NCI-H146 treated with DMSO at 0.1 percent for 48 hours (cell line): ENCODE results near the gene BCAS3.
"Not testable (repeated sequence)": the region's sequence is repeated elsewhere in the genome, so short reads cannot be mapped to it uniquely, and the experiment has no call there.

ENCODE experiments used
- DNase-seq: peaks from one replicate; lab custom pipeline; 2025; ENCODE audit not compliant: unreplicated experiment; lab: John Stamatoyannopoulos, UW

BCAS3 gene

DNA sequence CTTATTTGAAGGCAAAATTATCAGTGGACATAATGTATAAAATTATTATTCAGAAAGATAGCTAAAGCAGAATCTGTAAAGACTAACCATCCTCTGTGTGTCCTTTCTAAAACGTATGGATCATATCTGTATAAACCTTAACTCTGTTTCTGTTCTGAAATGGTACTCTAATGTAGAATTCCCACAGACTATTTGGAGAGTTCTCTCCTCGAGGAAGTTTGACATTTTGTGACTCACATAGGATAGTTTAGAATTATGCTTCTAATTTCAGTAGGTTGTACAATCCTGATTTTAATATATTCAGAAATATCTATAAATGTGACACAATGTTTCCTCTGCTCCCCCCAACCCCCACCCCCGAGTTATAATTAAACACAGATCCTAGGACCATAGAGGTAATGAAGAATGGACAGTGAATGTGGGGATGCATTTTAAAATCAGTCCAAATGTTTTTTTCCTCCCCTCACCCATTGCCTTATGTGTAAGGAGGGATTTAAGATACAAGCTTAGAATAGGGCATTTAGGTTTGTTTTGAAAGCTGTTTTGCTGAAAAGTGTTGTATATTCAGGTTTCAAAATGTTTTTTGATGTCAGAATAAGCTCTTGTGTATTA, 66.8 kb downstream of the BCAS3 start:
- DNase-seq, result no peak

DNA sequence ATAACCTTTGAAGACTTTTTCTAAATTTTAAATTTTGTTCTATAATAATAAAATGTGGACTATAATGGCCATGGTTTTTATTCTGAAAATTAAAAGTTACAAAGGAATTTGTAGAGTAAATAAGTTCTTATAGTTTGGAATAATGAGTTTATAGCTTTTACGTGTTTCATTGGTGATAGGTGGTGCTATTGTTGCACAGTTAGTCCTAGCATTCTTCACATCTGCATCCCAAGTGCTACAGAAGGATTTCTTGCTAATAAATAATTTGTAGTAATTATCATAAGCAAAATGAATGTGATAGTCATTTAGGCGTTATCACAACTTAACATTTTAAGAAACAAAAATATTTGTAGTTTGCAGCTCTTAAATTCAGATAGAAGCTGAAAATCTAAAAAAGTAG, 67.9 kb downstream of the BCAS3 start:
- DNase-seq, result no peak

DNA sequence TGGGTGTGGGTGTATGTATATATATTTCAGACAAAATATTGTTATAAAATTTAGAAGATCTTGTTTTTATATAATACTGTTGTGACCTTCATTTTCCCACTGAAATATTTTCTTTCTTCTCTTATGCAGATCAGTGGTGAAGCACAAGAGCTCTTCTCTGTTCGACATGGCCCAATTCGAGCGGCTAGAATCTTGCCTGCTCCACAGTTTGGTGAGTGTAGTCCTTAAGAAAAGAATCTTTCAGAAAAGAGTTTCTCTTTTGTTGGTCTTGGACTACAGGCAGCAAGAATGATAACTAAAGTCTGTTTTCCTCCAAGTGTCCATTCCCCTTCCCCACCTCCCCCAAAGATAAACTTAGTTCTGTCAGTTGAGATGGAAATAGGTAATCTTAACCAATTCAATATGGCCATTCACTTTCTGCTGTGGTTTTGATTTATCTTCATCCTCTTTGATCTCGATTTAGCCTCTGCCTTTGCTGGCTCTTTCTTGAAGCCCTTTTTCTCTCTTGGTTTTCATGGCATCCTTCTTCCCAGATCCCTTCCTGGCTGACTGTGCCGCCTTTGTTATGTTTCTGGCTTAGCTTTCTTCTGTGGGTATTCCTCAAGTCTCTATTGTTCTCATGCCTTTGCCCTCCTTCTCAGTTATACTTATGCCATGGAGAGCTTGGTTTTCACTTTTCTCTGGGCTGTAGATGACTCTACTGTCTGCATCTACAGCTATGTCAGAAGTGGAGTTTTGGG, 69.6 kb downstream of the BCAS3 start:
- no peak for DNase-seq

DNA sequence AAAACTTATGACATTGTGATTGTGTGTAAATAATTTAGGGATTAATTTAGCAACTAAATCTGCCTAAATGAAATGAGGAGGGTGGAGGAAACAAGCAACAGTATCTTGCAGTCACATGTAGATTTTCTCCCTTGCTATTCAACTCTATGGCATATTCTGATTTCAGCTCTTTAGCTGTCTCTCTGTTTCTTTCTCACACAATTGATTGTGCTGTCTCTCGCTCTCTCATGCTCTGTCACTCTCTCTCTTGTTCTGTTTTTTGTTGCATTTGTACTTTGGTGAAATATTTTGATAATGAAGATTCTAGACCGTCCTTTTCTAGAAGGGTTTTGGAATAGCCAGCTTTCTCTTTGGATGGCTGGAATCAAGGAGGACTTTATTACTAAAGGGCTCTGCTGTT, 70.6 kb downstream of the BCAS3 start:
- DNase-seq, result no peak

DNA sequence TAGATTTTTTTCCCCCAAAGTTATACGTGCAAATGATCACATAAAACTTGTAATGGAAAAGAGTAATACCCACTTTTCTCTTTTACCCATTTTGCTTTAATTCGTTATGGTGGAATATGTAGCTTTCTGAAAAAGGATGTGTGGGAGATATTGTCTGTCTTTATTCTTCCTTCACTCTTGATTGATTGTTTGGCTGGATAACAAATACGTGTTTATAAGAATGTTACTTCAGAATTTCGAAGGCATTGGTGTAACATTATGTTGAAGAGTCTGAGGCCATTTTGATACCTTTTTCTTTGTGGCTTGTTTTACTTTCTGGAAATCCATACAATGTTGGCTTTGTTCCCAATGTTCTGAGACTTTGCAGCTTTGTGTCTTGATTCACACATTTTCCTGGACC, 71.4 kb downstream of the BCAS3 start:
- no peak for DNase-seq

DNA sequence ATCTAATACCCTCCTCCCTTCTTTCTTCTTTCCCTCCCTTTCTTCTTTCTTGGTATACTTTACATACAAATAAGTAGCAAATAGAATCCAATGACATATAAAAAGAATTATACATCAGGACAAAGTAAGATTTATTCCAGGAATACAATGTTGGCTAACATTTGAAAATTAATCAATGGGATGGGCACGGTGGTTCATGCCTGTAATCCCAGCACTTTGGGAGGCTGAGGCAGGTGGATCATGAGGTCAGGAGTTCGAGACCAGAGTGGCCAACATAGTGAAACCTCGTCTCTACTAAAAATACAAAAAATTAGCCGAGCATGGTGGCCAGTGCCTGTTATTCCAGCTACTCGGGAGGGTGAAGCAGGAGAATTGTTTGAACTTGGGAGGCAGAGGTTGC, 72.1 kb downstream of the BCAS3 start:
- no peak for DNase-seq

DNA sequence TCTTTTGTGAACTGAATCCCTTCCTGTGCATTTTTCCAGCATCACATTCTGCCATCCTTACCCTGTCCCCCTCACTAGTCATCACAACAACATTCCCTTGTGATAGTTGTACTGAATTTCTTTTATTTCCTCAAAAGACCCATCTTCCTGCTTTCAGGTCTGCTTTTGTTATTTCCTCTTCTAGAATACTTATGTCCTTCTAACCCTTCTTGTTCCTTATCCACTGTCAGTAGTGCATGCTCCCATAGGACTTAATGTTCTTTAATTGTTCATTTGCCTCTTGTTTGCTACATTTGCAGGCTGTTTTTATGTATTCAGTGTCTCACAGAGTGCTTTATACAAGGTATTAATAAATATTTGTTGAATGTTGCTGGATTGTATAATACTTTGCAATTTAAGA, 73.0 kb downstream of the BCAS3 start:
- DNase-seq, result no peak

DNA sequence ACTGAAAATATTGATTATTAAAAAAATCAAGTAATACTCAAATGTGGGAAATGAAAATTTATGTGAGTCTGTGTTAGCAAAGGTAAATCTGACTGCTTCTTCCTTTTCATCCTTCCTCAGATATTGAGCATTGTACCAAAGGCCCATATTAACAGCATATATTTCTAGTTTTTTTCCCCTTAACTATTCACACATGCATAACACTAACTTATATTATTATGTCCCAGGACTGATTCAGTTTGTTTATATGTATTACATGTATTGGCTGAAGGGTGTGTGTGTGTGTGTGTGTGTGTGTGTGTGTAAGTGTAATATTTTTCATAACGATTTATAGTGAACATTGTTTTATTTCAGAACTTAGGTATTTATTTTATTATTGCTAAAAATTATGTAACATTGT, 74.2 kb downstream of the BCAS3 start:
- DNase-seq, result no peak

DNA sequence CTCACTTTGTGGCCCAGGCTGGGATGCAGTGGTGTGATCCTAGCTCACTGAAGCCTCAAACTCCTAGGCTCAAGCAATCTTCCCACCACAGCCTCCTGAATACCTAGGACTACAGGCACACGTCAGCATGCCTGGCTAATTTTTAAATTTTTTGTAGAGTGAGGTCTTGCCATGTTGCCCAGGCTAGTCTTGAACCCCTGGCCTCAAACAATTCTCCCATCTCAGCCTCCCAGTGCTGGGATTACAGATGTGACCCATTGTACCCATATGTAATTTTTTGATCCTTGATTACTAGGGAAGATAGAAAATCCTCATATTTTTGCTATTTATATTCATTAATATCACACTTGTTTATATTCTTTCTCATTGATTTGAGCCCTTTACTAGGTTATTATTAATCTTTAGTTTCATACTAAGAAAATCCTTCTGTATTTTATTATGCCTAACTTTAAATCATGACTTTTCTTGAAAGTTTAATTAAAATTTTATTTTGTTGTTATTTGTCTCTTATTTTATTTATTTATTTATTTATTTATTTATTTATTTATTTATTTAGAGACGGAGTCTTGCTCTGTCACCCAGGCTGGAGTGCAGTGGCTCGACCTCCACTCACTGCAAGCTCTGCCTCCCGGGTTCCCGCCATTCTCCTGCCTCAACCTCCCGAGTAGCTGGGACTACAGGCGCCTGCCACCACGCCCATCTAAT, 75.4 kb downstream of the BCAS3 start:
- DNase-seq, result no peak

DNA sequence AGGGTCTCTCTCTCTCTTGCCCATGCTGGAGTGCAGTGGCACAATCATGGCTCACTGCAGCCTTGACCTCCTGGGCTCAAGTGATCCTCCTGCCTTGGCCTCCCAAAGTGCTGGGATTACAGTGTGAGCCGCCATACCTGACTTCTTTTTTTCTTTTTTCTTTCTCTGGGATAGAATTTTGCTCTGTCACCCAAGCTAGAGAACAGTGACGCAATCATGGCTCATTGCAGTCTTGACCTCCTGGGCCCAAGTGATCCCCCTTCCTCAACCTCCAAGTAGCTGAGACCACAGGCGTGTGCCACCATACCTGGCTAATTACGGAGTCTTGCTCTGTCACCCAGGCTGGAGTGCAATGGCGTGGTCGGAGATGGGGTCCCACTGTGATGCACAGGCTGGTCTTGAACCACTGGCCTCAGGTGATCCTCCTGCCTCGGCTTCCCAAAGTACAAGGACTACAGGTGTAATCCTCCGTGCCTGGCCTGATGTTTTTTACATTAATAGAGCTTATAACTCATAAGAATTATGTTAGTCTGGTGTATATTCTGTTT, 76.5 kb downstream of the BCAS3 start:
- DNase-seq, result no peak

DNA sequence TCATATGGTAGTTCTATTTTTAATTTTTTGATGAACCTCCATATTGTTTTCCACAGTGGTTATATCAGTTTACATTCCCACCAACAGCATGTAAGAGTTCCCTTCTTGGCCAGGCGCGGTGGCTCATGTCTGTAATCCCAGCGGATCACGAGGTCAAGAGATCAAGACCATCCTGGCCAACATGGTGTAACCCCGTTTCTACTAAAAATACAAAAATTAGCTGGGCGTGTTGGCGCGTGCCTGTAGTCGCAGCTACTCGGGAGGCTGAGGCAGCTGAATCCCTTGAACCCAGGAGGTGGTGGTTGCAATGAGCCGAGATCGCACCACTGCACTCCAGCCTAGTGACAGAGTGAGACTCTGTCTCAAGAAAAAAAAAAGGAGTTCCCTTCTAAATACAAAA, 79.1 kb downstream of the BCAS3 start:
- not testable (repeated sequence) for DNase-seq

DNA sequence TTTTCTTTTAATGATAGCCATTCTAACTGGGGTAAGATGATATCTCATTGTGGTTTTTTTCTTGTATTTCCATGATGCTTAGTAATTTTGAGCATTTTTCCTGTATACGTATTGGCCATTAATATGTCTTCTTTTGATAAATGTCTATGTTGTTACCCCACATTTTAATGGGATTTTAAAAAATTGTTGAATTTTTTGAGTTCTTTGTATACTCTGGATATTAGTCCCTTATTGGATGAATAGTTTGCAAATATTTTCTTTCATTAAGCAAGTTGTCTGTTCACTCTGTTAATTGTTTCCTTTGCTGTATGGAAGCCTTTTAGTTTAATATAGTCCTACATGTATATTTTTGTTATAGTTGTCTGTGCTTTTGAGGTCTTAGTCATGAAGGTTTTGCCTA, 79.8 kb downstream of the BCAS3 start:
- DNase-seq, result no peak

DNA sequence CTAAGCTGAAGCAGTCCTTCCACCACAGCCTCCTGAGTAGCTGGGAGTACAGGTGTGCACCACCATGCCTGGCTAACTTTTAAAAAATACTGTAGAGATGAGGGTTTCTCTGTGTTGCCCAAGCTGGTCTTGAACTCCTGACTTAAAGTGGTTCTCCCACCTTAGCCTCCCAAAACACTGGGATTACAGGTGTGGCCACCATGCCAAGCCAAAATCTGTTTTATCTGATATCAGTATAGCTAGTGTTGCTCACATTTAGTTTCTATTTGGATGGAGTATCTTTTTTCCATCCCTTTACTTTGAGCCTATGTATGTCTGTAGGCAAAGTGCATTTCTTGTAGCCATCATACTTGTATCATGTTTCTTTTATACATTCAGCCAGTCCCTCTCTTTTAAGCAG, 82.1 kb downstream of the BCAS3 start:
- DNase-seq, result no peak

DNA sequence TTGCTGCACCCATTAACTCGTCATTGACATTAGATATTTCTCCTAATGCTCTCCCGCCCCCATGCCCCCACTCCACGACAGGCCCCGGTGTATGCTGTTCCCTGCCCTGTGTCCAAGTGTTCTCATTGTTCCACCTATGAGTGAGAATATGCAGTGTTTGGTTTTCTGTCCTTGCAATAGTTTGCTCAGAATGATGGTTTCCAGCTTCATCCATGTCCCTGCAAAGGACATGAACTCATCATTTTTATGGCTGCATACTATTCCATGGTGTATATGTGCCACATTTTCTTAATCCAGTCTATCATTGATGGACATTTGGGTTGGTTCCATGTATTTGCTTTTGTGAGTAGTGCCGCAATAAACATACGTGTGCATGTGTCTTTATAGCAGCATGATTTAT, 83.7 kb downstream of the BCAS3 start:
- DNase-seq, result not testable (repeated sequence)

DNA sequence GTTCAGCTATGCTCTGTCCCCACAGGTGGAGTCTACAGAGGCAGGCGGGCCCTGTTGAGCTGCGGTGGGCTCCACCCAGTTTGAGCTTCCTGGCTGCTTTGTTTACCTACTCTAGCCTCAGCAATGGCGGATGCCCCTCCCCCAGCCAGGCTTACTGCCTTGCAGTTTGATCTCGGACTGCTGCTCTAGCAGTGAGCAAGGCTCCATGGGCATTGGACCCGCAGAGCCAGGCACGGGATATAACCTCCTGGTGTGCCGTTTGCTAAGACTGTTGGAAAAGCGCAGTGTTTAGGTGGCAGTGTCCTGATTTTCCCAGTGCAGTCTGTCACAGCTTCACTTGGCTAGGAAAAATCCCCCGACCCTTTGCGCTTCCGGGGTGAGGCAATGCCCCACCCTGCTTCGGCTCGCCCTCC, 89.1 kb downstream of the BCAS3 start:
- DNase-seq, result no peak

DNA sequence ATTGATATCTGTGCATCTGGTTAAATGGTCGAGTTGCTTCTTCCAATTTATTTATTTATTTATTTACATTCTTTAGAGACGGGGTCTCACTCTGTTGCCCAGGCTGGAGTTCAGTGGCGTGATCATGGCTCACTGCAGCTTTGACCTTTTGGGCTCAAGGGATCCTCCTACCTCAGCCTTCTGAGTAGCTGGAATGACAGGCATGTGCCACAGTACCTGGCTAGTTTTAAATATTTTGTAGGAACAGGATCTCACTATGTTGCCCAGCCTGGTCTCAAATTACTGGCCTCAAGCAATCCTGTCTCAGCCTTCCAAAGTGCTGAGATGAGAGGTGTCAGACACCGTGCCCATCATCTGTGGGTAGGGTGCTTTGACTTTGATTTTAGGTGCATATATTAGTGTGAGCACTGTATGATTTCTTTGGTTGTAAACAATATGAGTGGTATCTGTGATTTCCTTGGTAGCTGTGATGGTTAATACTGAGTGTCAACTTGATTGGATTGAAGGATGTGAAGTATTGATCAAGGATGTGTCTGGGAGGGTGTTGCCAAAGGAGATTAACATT, 90.2 kb downstream of the BCAS3 start:
- DNase-seq, result no peak

DNA sequence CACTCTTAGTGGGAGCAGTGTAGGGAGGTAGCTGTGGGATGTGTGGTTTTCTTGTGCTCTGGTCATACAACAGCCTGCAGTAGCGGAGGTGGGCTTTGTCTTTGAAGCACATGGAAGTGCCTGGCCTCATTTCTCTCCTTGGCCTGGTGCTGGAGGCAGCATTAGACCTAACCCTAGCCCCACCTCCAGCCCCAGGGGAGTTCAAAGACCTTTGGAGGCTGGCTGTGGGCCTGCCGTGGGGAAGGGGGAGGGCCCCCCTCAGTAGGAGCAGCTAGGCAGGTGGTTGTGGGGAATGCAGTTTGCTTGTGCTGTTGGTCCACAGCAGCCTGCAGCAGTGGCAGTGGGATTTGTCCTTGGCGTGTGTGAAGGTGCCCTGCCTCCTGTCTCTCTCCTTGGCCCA, 91.7 kb downstream of the BCAS3 start:
- DNase-seq, result no peak

DNA sequence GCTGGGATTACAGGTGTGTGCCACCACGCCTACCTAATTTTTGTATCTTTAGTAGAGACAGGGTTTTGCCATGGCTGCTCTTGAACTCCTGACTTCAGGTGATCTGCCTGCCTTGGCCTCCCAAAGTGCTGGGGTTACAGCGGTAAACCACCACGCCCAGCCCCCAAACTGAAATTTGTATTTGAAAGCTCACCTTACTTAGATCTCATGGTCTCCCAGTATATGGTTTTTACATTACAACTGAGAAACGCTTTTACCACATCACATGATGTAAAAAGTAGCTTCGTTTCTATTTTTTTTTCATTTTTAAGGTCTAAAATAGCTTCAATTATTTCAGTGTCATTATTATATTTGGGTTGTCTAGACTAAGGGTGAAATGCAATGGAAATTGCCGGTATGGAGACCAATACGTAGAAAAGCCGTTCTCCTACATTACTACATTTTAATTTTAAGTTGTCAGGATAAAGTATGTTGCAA, 93.3 kb downstream of the BCAS3 start:
- DNase-seq, result no peak

DNA sequence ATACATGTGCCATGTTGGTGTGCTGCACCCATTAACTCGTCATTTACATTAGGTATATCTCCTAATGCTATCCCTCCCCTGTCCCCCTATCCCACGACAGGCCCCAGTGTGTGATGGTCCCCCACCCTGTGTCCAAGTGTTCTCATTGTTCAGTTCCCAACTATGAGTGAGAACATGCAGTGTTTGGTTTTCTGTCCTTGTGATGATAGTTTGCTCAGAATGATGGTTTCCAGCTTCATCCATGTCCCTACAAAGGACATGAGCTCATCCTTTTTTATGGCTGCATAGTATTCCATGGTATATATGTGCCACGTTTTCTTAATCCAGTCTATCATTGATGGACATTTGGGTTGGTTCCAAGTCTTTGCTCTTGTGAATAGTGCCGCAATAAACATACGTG, 94.0 kb downstream of the BCAS3 start:
- DNase-seq, result not testable (repeated sequence)

DNA sequence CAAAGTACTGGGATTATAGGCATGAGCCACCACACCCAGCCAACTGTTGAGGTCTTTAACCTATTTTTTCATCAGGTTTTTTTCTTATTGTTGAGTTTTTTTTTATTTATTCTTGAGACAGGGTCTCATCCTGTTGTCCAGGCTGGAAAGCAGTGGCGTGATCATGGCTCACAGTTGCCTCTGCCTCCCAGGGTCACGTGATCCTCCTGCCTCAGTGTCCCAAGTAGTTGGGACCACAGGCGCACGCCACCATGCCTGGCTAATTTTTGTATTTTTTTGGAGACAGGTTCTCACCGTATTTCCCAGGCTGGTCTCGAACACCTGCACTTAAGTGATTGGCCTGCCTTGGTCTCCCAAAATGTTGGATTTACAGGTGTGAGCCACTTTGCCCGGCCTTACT, 95.9 kb downstream of the BCAS3 start:
- DNase-seq, result no peak

DNA sequence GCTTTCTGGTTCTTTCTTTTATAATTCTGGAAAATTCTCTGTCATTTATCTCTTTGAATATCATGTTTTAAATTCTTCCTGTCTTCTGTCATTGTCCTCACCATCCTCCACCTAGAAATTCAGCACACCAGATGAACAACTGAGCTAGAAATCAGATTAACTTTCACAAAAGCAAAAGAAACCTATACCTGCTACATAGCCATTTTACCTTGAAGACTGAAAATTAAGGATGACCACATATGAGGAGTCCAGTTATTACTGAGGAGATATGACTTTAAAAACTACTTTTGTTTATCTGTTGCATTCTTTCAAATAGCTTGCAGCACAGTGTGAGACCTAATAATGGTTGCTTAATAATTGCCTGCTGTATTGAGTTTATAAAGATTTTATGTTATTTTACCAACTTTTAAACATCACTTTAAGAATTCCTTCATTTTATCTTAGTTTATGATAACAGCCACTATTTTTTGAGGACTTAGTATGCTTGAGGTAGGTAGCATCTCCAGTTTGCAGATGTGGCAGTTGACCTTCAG, 104.3 kb downstream of the BCAS3 start:
- DNase-seq, result no peak
